ENCODE measurements around the gene CD101. TPM values are rescaled to one million over a fixed set of nuclear protein-coding genes. Genes with fewer than 3 reads are reported as not detected.

CD101 gene
- total and polyA plus RNA-seq, 2 of the 8 experiments (the other 6 are each of a cell fraction or from before 2014, with no cell fraction given), result 1.1 to 1.2 TPM

- Histone ChIP-seq H2AK5ac (ENCODE audit: low read depth, low read length) (no peak overlapping the region), H4K5ac (ENCODE audit: insufficient read length, low read depth, low read length) (no peak overlapping the region), H3K9ac (replicated peaks in 1 of 4; ENCODE audit: extremely low read depth in 1 of 4, low read depth in 3 of 4, low read length in 3 of 4) (no peak overlapping the region), H3K56ac (replicated peaks; ENCODE audit: insufficient read length, low read depth, low read length) (no peak overlapping the region), H3K4me2 (ENCODE audit: insufficient read depth in 1 of 2, low read depth in 2 of 2, low read length in 2 of 2) (no peak overlapping the region), H4K20me1 (replicated peaks in 1 of 2; ENCODE audit: control insufficient read depth in 1 of 2, insufficient read depth in 2 of 2, low read length in 2 of 2) (no peaks in the 10 kb centered on the region), H3K36me3 (ENCODE audit: control insufficient read depth in 2 of 4, insufficient read depth in 4 of 4, low read length in 3 of 4) (no peaks in the 10 kb centered on the region), H2AFZ (ENCODE audit: low read length) (no peak overlapping the region), H2BK20ac (ENCODE audit: low read length) (no peak overlapping the region), H3K79me2 (ENCODE audit: control insufficient read depth in 1 of 2, insufficient read depth in 2 of 2, low read length in 2 of 2) (no peaks in the 10 kb centered on the region), H3K4ac (replicated peaks; ENCODE audit: insufficient read length, low read depth, low read length) (no peak overlapping the region), H4K91ac (replicated peaks; ENCODE audit: insufficient read length, low read length) (no peak overlapping the region), H3K9me3 (ENCODE audit: insufficient read depth in 2 of 2, low read depth in 1 of 2, low read length in 1 of 2) (0 out of 4 replicates have a peak, but pooled peaks cover 0 to 3% of the 10 kb centered on the region in 2 experiments), H3K23me2 (ENCODE audit: low read depth, low read length) (no peaks in the 10 kb centered on the region), H3K27me3 (replicated peaks in 1 of 4; ENCODE audit: control insufficient read depth in 3 of 4, extremely low read depth in 1 of 4, insufficient read depth in 3 of 4, low read length in 3 of 4) (no peaks in the 10 kb centered on the region), H4K8ac (ENCODE audit: extremely low read depth, insufficient read depth, low read length) (no peak overlapping the region), H3K79me1 (ENCODE audit: low read depth, low read length) (no peaks in the 10 kb centered on the region), H2BK120ac (replicated peaks; ENCODE audit: low read depth, low read length) (no peak overlapping the region), H2BK15ac (ENCODE audit: low read length) (no peak overlapping the region), H3K23ac (ENCODE audit: insufficient read length) (no peak overlapping the region), H3K4me3 (ENCODE audit: extremely low read depth in 1 of 4, insufficient read depth in 2 of 4, low read depth in 3 of 4, low read length in 4 of 4) (no peak overlapping the region), H3K18ac (ENCODE audit: extremely low read depth, low read length) (no peak overlapping the region), H2BK12ac (ENCODE audit: low read depth, low read length) (no peak overlapping the region), H3K27ac (ENCODE audit: low read depth, low read length) (no peak overlapping the region), H3K14ac (ENCODE audit: insufficient read length) (no peak overlapping the region), H3K4me1 (replicated peaks in 1 of 4; ENCODE audit: control insufficient read depth in 3 of 4, insufficient read depth in 4 of 4, low read length in 3 of 4) (peaks cover 0 to 4% (median 0%) of the 10 kb centered on the region in 4 experiments; a peak in 1 of 7 replicates), H2BK5ac (ENCODE audit: low read depth, low read length) (no peak overlapping the region)
- no peak for DNase-seq (ENCODE audit: low read depth in 1 of 2, low spot score in 2 of 2)
- WGBS, 2 experiments (ENCODE audit: extremely low coverage in 1 of 2, insufficient coverage in 1 of 2, insufficient read length in 1 of 2, insufficient replicate concordance in 2 of 2, low coverage in 1 of 2, low lambda C conversion rate in 2 of 2, missing lambda C conversion rate in 1 of 2), result 80% methylated on average over 1 of the region's 1 CpG; no CpG with 5 or more reads in 1 of the 2 experiments
- FAIRE-seq, result no peak
- ChIA-PET CTCF (ENCODE audit: partially characterized antibody) (no interaction called here), POLR2A (ENCODE audit: partially characterized antibody) (interaction anchor here (1.1 kb wide), 1 partner anchor 27 kb away, joined by 3 read pairs; no protein-coding TSS in a partner anchor)
- TF ChIP-seq, protein P1, sequence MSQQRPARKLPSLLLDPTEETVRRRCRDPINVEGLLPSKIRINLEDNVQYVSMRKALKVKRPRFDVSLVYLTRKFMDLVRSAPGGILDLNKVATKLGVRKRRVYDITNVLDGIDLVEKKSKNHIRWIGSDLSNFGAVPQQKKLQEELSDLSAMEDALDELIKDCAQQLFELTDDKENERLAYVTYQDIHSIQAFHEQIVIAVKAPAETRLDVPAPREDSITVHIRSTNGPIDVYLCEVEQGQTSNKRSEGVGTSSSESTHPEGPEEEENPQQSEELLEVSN (IDR thresholded peaks at IDR 0.05), result no peak
- TF ChIP-seq HDAC6 (IDR thresholded peaks at IDR 0.05; ENCODE audit: low read depth, low read length) (no peak), HDAC2 (IDR thresholded peaks at IDR 0.05; ENCODE audit: borderline replicate concordance in 1 of 2, low read depth in 2 of 2, low read length in 2 of 2) (no peak), CBX5 (IDR thresholded peaks at IDR 0.05; ENCODE audit: low read depth, low read length) (no peak), TCF12 (IDR thresholded peaks at IDR 0.05; ENCODE audit: low read depth, low read length) (no peak), EGR1 (IDR thresholded peaks at IDR 0.05; ENCODE audit: borderline replicate concordance, low read depth, low read length) (no peak), POLR2AphosphoS5 (IDR thresholded peaks at IDR 0.05; ENCODE audit: low read depth, low read length) (no peak), SRF (IDR thresholded peaks at IDR 0.05; ENCODE audit: low read depth, low read length) (no peak), POLR2A (IDR thresholded peaks at IDR 0.05; ENCODE audit: control extremely low read depth in 1 of 2, low read depth in 2 of 2, low read length in 2 of 2) (no peak)
These were observed 9.6 kb upstream of the CD101 start for GRCh38 chr1:116991918-116992317.
